Left lobe of liver (tissue), 2 donors: ENCODE measurements around the gene HAO1. TPM values are rescaled to one million over a fixed set of nuclear protein-coding genes. Genes with fewer than 3 reads are reported as not detected.
A peak's percentile ranks its signal among the peaks of the same experiment; 100 is the strongest.
"Not testable (repeated sequence)": the region's sequence is repeated elsewhere in the genome, so short reads cannot be mapped to it uniquely, and the experiment has no call there.

Source experiments
- ATAC-seq: fragments of 200-7000 bp; cut with Tn5 transposase; one replicate; pipeline ENCODE4 v1.9.1; 2020; ENCODE audit warnings: mild to moderate bottlenecking, moderate library complexity
- DNase-seq: peaks from one replicate; pipeline ENCODE4 v3.0.0-alpha.2; 2020; ENCODE audit warnings: low spot score
- total RNA-seq: library from RNA; stranded (reverse); gene quantifications from one replicate; pipeline ENCODE4 v1.2.1, GENCODE V29; 2021
- donor health status: DM: no; HTN: no; CAD: no; lungs with moderate emphysema.
- donor health status: DM: no; HTN: yes; CAD: no.

Gene HAO1
- 224 TPM for total RNA-seq

- peak; percentile 61 for ATAC-seq
- DNase-seq: no peak
Observed at GRCh38 chr20:7940341-7940740, at the start of gene HAO1. TSS of gene HAO1 (minus strand) at chr20:7940458. CDS start at chr20:7940422, 36 bp downstream.

GRCh38 chr20:7989379-7989778 lies 49.1 kb upstream of the HAO1 start:
- ATAC-seq: peak; percentile 74
- DNase-seq: no peak

DNA sequence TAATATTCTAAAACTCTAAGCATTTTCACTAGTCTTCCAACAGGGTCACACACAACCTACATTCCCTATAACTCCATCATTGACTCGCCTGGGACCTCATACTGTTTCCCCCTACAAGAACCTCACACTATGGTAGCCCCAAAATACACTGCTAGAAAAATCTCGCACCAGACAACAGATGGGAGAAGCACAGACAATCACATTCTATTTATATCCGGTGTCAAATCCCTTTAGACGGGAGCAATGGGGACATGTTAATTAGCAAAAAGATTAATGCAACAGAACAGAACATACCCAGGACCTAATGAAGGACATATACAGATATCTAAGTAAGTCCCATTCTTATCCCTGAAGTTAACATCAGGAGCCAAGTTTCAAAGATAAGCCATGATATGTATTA lies 45.7 kb upstream of the HAO1 start:
- ATAC-seq: no peak
- no peak for DNase-seq

DNA sequence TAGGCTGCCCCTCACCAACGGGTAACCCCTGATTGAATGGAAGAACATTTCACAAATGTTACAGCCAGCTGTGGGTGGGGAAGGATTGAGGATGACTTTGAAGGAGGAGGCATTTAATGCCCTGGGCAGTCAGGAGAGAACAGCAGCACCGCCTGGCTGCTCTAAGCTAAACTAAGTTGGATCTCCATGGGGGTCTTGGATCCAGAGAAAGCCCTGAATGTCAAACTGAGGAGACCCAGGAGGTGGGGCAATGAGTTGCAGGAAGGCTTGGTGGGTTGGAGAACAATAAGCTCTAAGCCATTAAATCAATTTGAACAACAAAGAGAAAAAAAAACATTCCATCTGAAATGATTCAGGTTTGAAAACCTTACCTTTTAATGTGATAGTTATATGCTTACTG lies 43.9 kb upstream of the HAO1 start:
- no peak for DNase-seq
- no peak for ATAC-seq

DNA sequence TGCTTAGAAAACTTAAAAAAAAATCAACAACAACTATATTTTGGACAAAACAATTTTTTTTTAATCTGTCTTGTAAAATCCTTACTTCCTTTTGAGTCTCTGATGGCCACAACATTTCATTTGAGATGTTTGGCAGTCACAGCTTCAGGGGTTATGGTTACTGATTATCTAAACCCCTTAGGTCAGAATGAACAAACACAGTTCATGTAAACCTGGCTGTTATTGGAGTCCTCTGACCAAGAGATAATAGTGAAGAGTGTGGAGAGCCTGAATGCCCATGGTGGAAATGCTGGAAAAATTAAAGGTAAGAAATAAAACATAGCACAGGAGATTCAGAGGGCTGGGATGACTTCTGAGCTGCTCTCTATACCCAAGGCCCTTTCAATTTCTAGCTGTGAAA lies 41.1 kb upstream of the HAO1 start:
- ATAC-seq (peak; percentile 91), DNase-seq (no peak)

DNA sequence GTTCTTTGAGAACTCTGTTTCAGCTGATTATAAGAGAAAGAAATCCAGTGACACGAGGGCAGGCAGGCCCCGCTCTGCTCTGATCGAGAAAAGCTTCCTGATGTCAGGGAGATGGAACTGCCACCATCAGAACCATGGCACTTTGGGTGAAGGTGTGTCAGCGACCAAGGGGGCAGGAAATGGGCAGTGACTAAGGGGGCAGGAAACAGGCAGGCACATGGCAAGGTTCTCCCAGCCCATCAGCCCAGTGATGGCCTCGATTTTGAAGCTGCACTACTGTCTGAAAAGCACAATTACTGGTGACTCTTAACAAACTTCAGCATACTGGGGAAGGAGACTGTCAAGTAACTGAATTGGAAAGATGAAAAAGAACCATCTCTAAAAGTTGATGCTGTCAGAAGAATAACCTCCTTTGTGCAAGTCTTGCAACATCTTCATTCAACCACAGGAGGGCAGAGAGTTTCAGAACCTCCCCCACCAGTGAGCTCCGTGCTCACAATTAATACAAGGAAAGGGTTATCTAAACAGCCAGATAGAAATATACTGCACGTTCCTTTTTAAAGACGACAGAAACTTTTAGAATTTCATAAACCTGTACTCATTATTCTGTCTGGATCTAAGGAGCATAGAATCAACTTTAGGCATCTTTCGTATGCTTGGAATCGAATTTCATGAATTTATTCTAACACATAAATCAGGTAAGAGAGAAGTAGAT lies 40.2 kb upstream of the HAO1 start:
- DNase-seq: no peak
- ATAC-seq: peak; percentile 83

GRCh38 chr20:7977709-7978108 lies 37.5 kb upstream of the HAO1 start:
- DNase-seq (no peak), ATAC-seq (no peak)

DNA sequence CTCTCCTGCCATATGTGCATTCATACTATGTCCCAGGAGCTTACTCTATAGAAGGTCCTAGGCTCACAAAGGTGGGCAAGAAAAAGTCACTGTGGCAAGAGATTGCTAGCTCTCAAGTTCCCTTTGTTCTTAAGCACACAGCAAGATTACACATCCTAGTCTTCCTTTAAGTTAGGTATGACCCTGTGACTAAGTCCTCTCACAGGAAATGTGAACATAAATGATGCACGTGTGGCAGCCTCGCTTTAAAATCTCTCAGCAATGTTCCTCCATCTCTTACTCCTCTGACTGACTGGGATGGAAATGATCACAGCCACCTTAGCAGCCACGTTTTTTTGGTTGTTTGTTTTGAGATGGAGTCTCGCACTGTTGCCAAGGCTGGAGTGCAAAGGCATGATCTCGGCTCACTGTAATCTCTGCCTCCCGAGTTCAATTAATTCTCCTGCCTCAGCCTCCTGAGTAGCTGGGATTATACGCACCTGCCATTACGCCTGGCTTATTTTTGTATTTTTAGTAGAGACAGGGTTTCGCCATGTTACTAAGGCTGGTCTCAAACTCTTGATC lies 35.7 kb upstream of the HAO1 start:
- DNase-seq: no peak
- ATAC-seq: peak; percentile 52

- DNase-seq: peak; percentile 71
- peak; percentile 78 for ATAC-seq
Observed at GRCh38 chr20:7974785-7975435, 34.7 kb upstream of the HAO1 start.

- DNase-seq (no peak), ATAC-seq (no peak)
Observed at GRCh38 chr20:7971536-7972280, 31.4 kb upstream of the HAO1 start.

- DNase-seq: no peak
- peak; percentile 76 for ATAC-seq
Observed at GRCh38 chr20:7967199-7967844, 27.1 kb upstream of the HAO1 start.

DNA sequence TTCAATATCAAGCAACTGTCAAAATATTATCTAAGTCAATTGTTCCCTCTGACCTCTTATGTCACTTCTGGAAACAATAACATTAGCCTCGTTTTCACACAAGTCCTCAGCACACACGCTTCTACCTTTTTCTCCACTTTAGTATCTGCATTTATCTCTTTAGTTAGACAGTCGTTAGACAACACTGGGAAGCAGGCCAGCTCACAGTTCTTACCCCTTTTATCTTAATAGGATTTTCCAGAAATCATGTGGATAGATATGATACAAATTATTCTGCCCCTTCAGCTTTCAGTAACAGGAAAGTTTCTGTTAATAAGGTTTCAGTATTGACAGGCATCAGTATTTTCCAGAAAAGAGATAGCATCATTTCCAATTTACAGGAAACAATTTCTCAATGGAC lies 25.9 kb upstream of the HAO1 start:
- DNase-seq: no peak
- ATAC-seq: no peak

DNA sequence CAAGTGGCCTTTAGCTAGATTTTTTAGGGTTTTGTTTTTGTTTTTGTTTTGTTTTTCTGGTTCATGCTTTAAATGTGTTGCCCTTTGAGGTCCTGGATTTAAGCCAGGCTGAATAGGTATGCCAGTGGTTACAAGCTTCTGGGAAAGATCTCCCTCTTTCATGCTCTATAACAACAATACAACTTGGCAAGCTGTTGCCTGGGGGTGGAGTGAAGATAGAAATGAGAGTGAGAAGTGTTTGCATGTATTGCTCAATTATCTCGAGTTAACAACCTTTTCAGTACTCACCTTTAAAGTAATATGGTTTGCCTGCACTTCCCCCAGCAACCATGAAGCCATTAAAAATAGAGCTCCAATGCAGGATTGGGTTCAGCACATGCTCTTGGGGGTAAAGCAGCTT lies 19.2 kb upstream of the HAO1 start:
- DNase-seq (peak; percentile 71), ATAC-seq (peak; percentile 97)

- not testable (repeated sequence) for DNase-seq, ATAC-seq
Observed at GRCh38 chr20:7956561-7956960, 16.3 kb upstream of the HAO1 start.

DNA sequence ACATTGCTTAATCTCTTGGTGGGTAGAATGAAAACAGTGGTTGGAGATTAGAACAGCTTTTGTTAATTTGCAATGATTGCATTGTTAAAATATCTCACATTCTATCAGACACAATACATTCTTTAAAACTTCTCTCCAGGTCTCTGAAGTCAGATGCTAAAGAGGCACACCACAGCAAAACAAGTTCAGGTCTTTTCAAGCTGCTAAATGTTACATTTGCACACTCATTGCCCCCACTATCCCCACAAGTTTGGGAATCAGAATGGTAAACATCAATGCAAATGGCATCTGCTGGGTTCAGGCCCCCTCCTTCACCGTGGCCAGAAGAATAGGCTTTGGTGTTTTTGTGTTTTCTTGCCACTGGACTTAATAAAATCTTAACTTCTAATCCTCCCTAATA lies 10.1 kb upstream of the HAO1 start:
- DNase-seq (no peak), ATAC-seq (no peak)

GRCh38 chr20:7943891-7944290 lies 3.6 kb upstream of the HAO1 start:
- ATAC-seq (no peak), DNase-seq (no peak)

- ATAC-seq (no peak), DNase-seq (no peak)
Observed at GRCh38 chr20:7939663-7940062, 595 bp downstream of the HAO1 start.

DNA sequence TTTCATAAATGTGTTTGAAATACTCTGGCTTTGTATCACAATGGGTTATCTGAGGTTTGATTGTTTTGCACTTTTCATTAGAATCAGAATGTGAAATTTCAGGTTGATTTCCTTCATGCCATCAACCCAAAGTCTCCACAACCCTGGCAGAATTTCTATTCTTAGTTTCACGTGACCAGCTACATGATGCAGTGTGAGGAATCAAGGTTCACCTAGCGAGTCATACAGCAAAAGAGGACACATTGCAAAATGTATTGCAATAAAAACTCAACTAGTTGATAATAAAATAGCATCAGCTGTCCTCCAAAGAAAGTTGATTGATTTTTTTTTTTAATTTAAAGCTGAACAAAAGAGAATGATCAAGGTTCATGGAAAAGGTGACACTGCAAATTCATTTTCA lies 2.2 kb downstream of the HAO1 start:
- DNase-seq (peak; percentile 64), ATAC-seq (peak; percentile 57)

- no peak for ATAC-seq
- DNase-seq: no peak
Observed at GRCh38 chr20:7937328-7937727, 2.9 kb downstream of the HAO1 start.

GRCh38 chr20:7935027-7935551 lies 5.2 kb downstream of the HAO1 start:
- no peak for ATAC-seq
- no peak for DNase-seq

DNA sequence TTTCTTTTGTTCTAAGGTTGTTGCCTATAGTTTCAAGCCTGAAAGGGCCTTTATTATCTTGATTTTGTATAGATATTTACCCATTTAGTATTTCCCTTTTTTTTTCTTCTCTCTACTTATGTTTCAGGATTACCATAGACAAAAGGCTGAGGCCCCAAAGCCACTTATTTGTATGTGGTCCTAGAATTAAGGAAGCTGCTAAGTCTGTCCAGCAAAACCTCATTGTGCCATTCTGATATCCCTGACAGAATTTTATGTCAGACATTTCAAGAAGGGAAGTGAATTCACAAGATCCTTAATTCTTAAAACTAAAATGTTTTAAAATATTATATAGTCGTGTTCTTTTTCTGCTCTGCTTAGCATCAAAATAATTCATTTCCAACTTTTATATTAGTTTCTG lies 6.9 kb downstream of the HAO1 start:
- DNase-seq: no peak
- no peak for ATAC-seq
